Fibroblast of lung (primary cell): ENCODE measurements around the gene DRD2. TPM values are rescaled to one million over a fixed set of nuclear protein-coding genes. Genes with fewer than 3 reads are reported as not detected.
A peak's percentile ranks its signal among the peaks of the same experiment; 100 is the strongest.

Source experiments
- DNase-seq, 2 donors: peaks; one replicate each; pipeline versions ENCODE4 v3.0.0 to v3.0.0-alpha.2; 2010; ENCODE audit warnings: low read depth in 2 of 2
- H2AFZ ChIP-seq: 2 replicates; pipeline ENCODE4 v1.5.1; 2012; ENCODE audit warnings: low read length, control low read depth, inconsistent platforms
- H3K27ac ChIP-seq: 2 replicates; pipeline ENCODE4 v1.5.1; 2011; ENCODE audit warnings: low read length, control low read depth; ENCODE audit not compliant: insufficient read depth
- H3K27me3 ChIP-seq: 2 replicates; pipeline ENCODE4 v1.5.1; 2011; ENCODE audit warnings: mild to moderate bottlenecking, low read length; ENCODE audit not compliant: control insufficient read depth, insufficient read depth
- H3K36me3 ChIP-seq: 2 replicates; pipeline ENCODE4 v1.5.1; 2011; ENCODE audit warnings: low read length; ENCODE audit not compliant: control insufficient read depth, insufficient read depth
- H3K4me1 ChIP-seq: 2 replicates; pipeline ENCODE4 v1.5.1; 2011; ENCODE audit warnings: low read length; ENCODE audit not compliant: control insufficient read depth, insufficient read depth; ENCODE audit errors: extremely low read depth
- H3K4me2 ChIP-seq: 2 replicates; pipeline ENCODE4 v1.5.1; 2011; ENCODE audit warnings: low read length, control low read depth; ENCODE audit not compliant: insufficient read depth; ENCODE audit errors: extremely low read depth
- H3K4me3 ChIP-seq, 4 experiments: fragments of 200-600 bp in 1 of 4; sonication (generic) in 1 of 4; replicated peaks in 1 of 4; 2 replicates each; pipeline ENCODE4 v1.5.1; 2011 to 2016; ENCODE audit warnings: low read length in 4 of 4, low read depth in 3 of 4, mild to moderate bottlenecking in 3 of 4, control low read depth in 2 of 4, inconsistent platforms in 1 of 4, mixed read lengths in 1 of 4; ENCODE audit not compliant: insufficient read depth in 1 of 4; ENCODE audit errors: control extremely low read depth in 1 of 4
- H3K79me2 ChIP-seq: 2 replicates; pipeline ENCODE4 v1.5.1; 2012; ENCODE audit warnings: mild to moderate bottlenecking, low read length, inconsistent platforms; ENCODE audit not compliant: control insufficient read depth, insufficient read depth
- H3K9ac ChIP-seq: 2 replicates; pipeline ENCODE4 v1.5.1; 2011; ENCODE audit warnings: mild to moderate bottlenecking, low read length, control low read depth; ENCODE audit not compliant: insufficient read depth
- H3K9me3 ChIP-seq: 2 replicates; pipeline ENCODE4 v1.5.1; 2012; ENCODE audit warnings: low read depth, low read length; ENCODE audit not compliant: control insufficient read depth, insufficient read depth
- H4K20me1 ChIP-seq: 2 replicates; pipeline ENCODE4 v1.5.1; 2011; ENCODE audit warnings: low read length; ENCODE audit not compliant: control insufficient read depth, insufficient read depth; ENCODE audit errors: extremely low read depth
- CTCF ChIP-seq, 2 donors: IDR thresholded peaks in 1 of 2; conservative IDR thresholded peaks in 1 of 2; 1 replicate in 1 of 2; 2 replicates in 1 of 2; pipeline ENCODE4 v1.5.1; 2011 to 2012; ENCODE audit warnings: low read length in 2 of 2, control low read depth in 1 of 2, inconsistent platforms in 1 of 2, low read depth in 1 of 2, mild to moderate bottlenecking in 1 of 2
- EZH2 ChIP-seq: IDR thresholded peaks from 2 replicates; pipeline ENCODE4 v1.5.1; 2012; ENCODE audit warnings: low read length, control low read depth, mild to moderate bottlenecking; ENCODE audit errors: missing control alignments
- polyA plus RNA-seq, 2 donors: library from polyadenylated mRNA; depleted of rRNA in 1 of 2; stranded (reverse) in 1 of 2; unstranded in 1 of 2; fragments of >200 nt; gene quantifications; 2 replicates each; pipeline ENCODE4 v1.2.1, GENCODE V29; 2011 to 2012; ENCODE audit warnings: missing spikeins in 1 of 2
- total RNA-seq: library from RNA; depleted of rRNA; stranded (reverse); fragments of >200 nt; gene quantifications from 2 replicates; pipeline ENCODE4 v1.2.1, GENCODE V29; 2014

Gene DRD2
- total and polyA plus RNA-seq, 2 donors (not counting 1 experiment from before 2014, with no cell fraction given), result not detected

GRCh38 chr11:113449743-113450142 is 25.5 kb downstream of the DRD2 start:
- Histone ChIP-seq H3K36me3 (no peaks in the 10 kb centered on the region), H3K79me2 (no peaks in the 10 kb centered on the region), H3K4me1 (no peaks in the 10 kb centered on the region), H3K4me3 (no peak overlapping the region), H3K27ac (no peak overlapping the region), H3K4me2 (no peak overlapping the region), H3K9ac (no peak overlapping the region), H3K27me3 (no peaks in the 10 kb centered on the region), H2AFZ (no peak overlapping the region), H3K9me3 (no peaks in the 10 kb centered on the region), H4K20me1 (no peaks in the 10 kb centered on the region)
- no peak for DNase-seq
- TF ChIP-seq CTCF (conservative IDR thresholded peaks at IDR 0.05 in 1 of 2, IDR thresholded peaks at IDR 0.05 in 1 of 2; ENCODE audit: low read depth in 1 of 2, low read length in 2 of 2), result no peak
- TF ChIP-seq EZH2, result no peak

DNA sequence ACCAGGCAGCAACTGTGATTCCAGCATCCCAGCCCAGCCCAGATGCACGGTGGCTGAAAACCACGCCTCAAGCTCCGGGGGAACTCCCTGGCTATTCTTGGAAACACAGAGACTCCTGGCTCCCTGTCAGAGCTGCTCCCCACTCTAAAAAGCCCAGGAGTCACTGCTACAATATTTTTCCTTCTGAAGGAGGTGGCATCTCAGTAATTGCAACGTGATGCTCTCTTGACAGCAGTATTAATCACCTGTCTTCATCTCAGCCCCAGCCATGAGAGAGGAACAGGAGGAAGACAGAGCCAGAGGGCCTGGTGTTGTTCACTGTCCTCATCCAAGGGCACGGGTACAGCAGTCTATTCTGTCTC is 26.9 kb downstream of the DRD2 start:
- no peaks in the 10 kb centered on the region for H4K20me1 ChIP-seq
- no peak overlapping the region for H2AFZ ChIP-seq
- H3K27me3 ChIP-seq, result no peaks in the 10 kb centered on the region
- no peak overlapping the region for H3K9ac ChIP-seq
- no peaks in the 10 kb centered on the region for H3K36me3 ChIP-seq
- H3K4me2 ChIP-seq, result no peak overlapping the region
- no peaks in the 10 kb centered on the region for H3K9me3 ChIP-seq
- H3K4me1 ChIP-seq, result no peaks in the 10 kb centered on the region
- no peak overlapping the region for H3K27ac ChIP-seq
- TF ChIP-seq CTCF (conservative IDR thresholded peaks at IDR 0.05 in 1 of 2, IDR thresholded peaks at IDR 0.05 in 1 of 2; ENCODE audit: low read depth in 1 of 2, low read length in 2 of 2) (no peak), EZH2 (no peak)
- no peak for DNase-seq
- no peak overlapping the region for H3K4me3 ChIP-seq
- no peaks in the 10 kb centered on the region for H3K79me2 ChIP-seq

DNA sequence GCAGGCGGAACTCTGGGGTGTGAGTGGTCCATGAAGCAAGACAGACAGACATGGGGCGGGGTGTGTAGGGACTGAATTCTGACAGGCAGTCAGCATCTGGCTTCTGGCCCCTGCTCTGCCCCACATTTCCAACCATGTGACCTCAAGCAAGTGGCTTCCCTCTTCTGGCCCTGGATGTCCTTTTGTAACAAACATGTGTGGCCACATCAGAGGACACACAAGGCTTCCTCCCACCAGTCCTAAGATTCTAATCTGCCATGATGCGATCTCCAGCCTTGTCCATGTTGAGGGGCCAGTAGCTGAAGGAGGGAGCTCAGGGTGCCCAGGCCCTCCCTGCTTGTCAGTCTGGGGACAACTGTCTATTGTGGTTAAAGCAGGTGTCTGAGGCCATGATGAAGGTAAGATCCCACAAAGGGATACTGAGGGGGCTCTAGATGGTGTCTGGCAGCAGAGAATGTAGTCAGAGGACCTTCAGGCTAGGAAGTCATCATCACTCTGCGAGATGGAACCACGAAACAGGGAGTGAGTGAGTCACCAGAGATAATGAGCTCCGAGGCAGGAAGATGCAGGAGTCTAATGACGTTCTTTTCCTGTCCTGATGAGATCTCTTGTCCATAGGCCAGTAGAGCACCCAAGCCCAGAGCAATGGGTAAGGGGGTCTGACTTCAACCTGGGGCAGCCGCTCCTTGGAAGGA is 27.4 kb downstream of the DRD2 start:
- peak in 1 of 2 donors; percentile 85 for DNase-seq
- Histone ChIP-seq H3K4me1 (no peaks in the 10 kb centered on the region), H3K4me3 (no peak overlapping the region), H3K36me3 (no peaks in the 10 kb centered on the region), H3K4me2 (no peak overlapping the region), H4K20me1 (no peaks in the 10 kb centered on the region), H3K9ac (no peak overlapping the region), H3K79me2 (no peaks in the 10 kb centered on the region), H3K9me3 (no peaks in the 10 kb centered on the region), H2AFZ (no peak overlapping the region), H3K27ac (no peak overlapping the region), H3K27me3 (no peaks in the 10 kb centered on the region)
- no peak for TF ChIP-seq EZH2
- no peak for TF ChIP-seq CTCF (conservative IDR thresholded peaks at IDR 0.05 in 1 of 2, IDR thresholded peaks at IDR 0.05 in 1 of 2; ENCODE audit: low read depth in 1 of 2, low read length in 2 of 2)
